Endothelial cell of umbilical vein (primary cell): ENCODE results near the gene SYNPR. TPM values are rescaled to one million over a fixed set of nuclear protein-coding genes. Genes with fewer than 3 reads are reported as not detected.

ENCODE experiments used
- BruUV-seq: library from RNA; stranded (reverse); fragments of 400-500 nt; replicated peaks from 2 replicates; lab custom pipeline; 2021; lab: Mats Ljungman, UMichigan
- CTCF ChIA-PET: fragments of 300-600, 350-600 bp; sonication (Branson Sonifier 250); formaldehyde crosslinking; loops from one replicate; lab custom pipeline; 2021; ENCODE audit warnings: antibody characterized with exemption, inconsistent platforms; lab: Charles Lee
- POLR2A ChIA-PET: fragments of 300-600, 350-600 bp; sonication (Branson Sonifier 250); formaldehyde crosslinking; loops from one replicate; lab custom pipeline; 2021; ENCODE audit warnings: antibody characterized with exemption, inconsistent platforms; lab: Charles Lee
- DNase-seq: peaks from one replicate; pipeline ENCODE4 v3.0.0-alpha.2; 2011; ENCODE audit warnings: low read depth, low spot score
- FAIRE-seq: peaks from 2 replicates; lab custom pipeline; 2011; peaks lifted over from hg19 to GRCh38; lab: Jason Lieb, UNC
- H2AFZ ChIP-seq: 2 replicates; pipeline ENCODE4 v1.6.0; 2012; ENCODE audit warnings: low read depth, low read length, control low read depth, inconsistent platforms
- H3K27ac ChIP-seq: 2 replicates; pipeline ENCODE4 v1.5.1; 2011; ENCODE audit warnings: low read depth, mild to moderate bottlenecking, control low read depth, low read length, moderate library complexity; ENCODE audit not compliant: insufficient read depth
- H3K27me3 ChIP-seq, 2 experiments: 2 replicates each; pipeline versions ENCODE4 v1.6.0 to v1.6.1; 2011; ENCODE audit warnings: low read length in 2 of 2, mixed read lengths in 1 of 2; ENCODE audit not compliant: control insufficient read depth in 2 of 2, insufficient read depth in 2 of 2
- H3K36me3 ChIP-seq, 2 experiments: 2 replicates in 1 of 2; 3 replicates in 1 of 2; pipeline ENCODE4 v1.5.1; 2011; ENCODE audit warnings: low read length in 2 of 2, mild to moderate bottlenecking in 1 of 2, moderate library complexity in 1 of 2; ENCODE audit not compliant: control insufficient read depth in 2 of 2, insufficient read depth in 2 of 2; ENCODE audit errors: extremely low read depth in 1 of 2
- H3K4me1 ChIP-seq: 3 replicates; pipeline ENCODE4 v1.5.1; 2011; ENCODE audit warnings: mild to moderate bottlenecking, low read length; ENCODE audit not compliant: control insufficient read depth, insufficient read depth; ENCODE audit errors: extremely low read depth
- H3K4me2 ChIP-seq: 2 replicates; pipeline ENCODE4 v1.6.1; 2011; ENCODE audit warnings: low read length, control low read depth, mixed read lengths; ENCODE audit not compliant: insufficient read depth
- H3K4me3 ChIP-seq, 3 experiments: fragments of 200-600 bp in 1 of 3; sonication (generic), shearing (Covaris generic) in 1 of 3; replicated peaks in 1 of 3; 2 replicates each; pipeline ENCODE4 v1.5.1; 2011 to 2016; ENCODE audit warnings: control low read depth in 3 of 3, low read length in 3 of 3, mild to moderate bottlenecking in 2 of 3, inconsistent platforms in 1 of 3, low read depth in 1 of 3, moderate library complexity in 1 of 3; ENCODE audit not compliant: insufficient read depth in 1 of 3
- H3K79me2 ChIP-seq: 2 replicates; pipeline ENCODE4 v1.6.0; 2012; ENCODE audit warnings: low read length, inconsistent platforms; ENCODE audit not compliant: control insufficient read depth, insufficient read depth
- H3K9ac ChIP-seq: replicated peaks from 2 replicates; pipeline ENCODE3; 2011; ENCODE audit warnings: low read length, control low read depth; ENCODE audit not compliant: insufficient read depth; ENCODE audit errors: extremely low read depth
- H3K9me1 ChIP-seq: replicated peaks from 3 replicates; pipeline ENCODE4 v1.6.0; 2011; ENCODE audit warnings: mild to moderate bottlenecking, low read length; ENCODE audit not compliant: control insufficient read depth, insufficient read depth; ENCODE audit errors: extremely low read depth
- H3K9me3 ChIP-seq: replicated peaks from 2 replicates; pipeline ENCODE4 v1.5.1; 2012; ENCODE audit warnings: low read length, inconsistent platforms; ENCODE audit not compliant: control insufficient read depth, insufficient read depth
- H4K20me1 ChIP-seq: replicated peaks from 2 replicates; pipeline ENCODE3; 2011; ENCODE audit warnings: mild to moderate bottlenecking, low read length; ENCODE audit not compliant: control insufficient read depth, insufficient read depth; ENCODE audit errors: extremely low read depth
- CTCF ChIP-seq, 2 donors: IDR thresholded peaks; 1 replicate in 1 of 2; 2 replicates in 1 of 2; pipeline ENCODE4 v1.5.1; 2011; ENCODE audit warnings: low read length in 2 of 2, mild to moderate bottlenecking in 2 of 2, moderate library complexity in 2 of 2, control low read depth in 1 of 2, inconsistent platforms in 1 of 2, low read depth in 1 of 2; ENCODE audit not compliant: insufficient read depth in 1 of 2; ENCODE audit errors: extremely low read depth in 1 of 2
- EZH2 ChIP-seq: IDR thresholded peaks from 2 replicates; pipeline ENCODE4 v1.6.1; 2012; ENCODE audit warnings: borderline replicate concordance, low read depth, mild to moderate bottlenecking, moderate library complexity, low read length, inconsistent platforms; ENCODE audit not compliant: severe bottlenecking
- FOS ChIP-seq: IDR thresholded peaks from 2 replicates; pipeline ENCODE4 v1.6.1; 2011; ENCODE audit warnings: mild to moderate bottlenecking, low read length, moderate library complexity, borderline replicate concordance; ENCODE audit not compliant: insufficient read depth
- JUN ChIP-seq: IDR thresholded peaks from 2 replicates; pipeline ENCODE4 v1.6.1; 2011; ENCODE audit warnings: borderline replicate concordance, low read depth; ENCODE audit not compliant: insufficient read length, insufficient read depth
- MYC ChIP-seq: IDR thresholded peaks from one replicate; pipeline ENCODE4 v1.6.1; 2011; ENCODE audit warnings: mild to moderate bottlenecking, low read depth, low read length
- POLR2A ChIP-seq: IDR thresholded peaks from 2 replicates; pipeline ENCODE4 v1.6.1; 2012; ENCODE audit warnings: low read depth, mild to moderate bottlenecking, control low read depth, low read length
- dilution Hi-C: fragments of 300-500 bp; cut with MboI; formaldehyde crosslinking; loops from one replicate; pipeline ENCODE4 v1.15.0; 2019; ENCODE audit warnings: low sequenced_read_pairs; ENCODE audit not compliant: extremely low pct_ligation_motif_present
- intact Hi-C: fragments of 100-400 bp; cut with micrococcal nuclease; formaldehyde crosslinking; loops from one replicate; pipeline ENCODE4 v1.10.0; 2022
- polyA plus RNA-seq, 4 experiments: library from polyadenylated mRNA; depleted of rRNA in 3 of 4; stranded (reverse) in 3 of 4; unstranded in 1 of 4; fragments of >200 nt; gene quantifications; 2 replicates each; pipeline versions ENCODE4 v1.2.1 to v1.2.3, GENCODE V29; 2011 to 2012; ENCODE audit warnings: missing spikeins in 1 of 4
- total RNA-seq: library from RNA; stranded (reverse); gene quantifications from 2 replicates; pipeline ENCODE4 v1.2.3, GENCODE V29; 2021
- TF ChIP-seq, protein P1 (sequence below): IDR thresholded peaks from 2 replicates; pipeline ENCODE4 v1.6.1; 2011; ENCODE audit not compliant: insufficient read depth, insufficient read length

The SYNPR gene
- total and polyA plus RNA-seq, 2 donors (not counting 3 experiments of a cell fraction or from before 2014, with no cell fraction given): not detected

- no peak overlapping the region for H3K4me2 ChIP-seq
- ChIA-PET POLR2A (no interaction called here), CTCF (no interaction called here)
- DNase-seq (no peak), FAIRE-seq (no peak)
- H3K27me3 ChIP-seq: no peaks in the 10 kb centered on the region
- no peak overlapping the region for H2AFZ ChIP-seq
- H3K27ac ChIP-seq: no peak overlapping the region
- no peaks in the 10 kb centered on the region for H3K4me1 ChIP-seq
- H3K79me2 ChIP-seq: no peaks in the 10 kb centered on the region
- no TSS peak for BruUV-seq
- H3K9me3 ChIP-seq: no peaks in the 10 kb centered on the region
- no peak overlapping the region for H3K4me3 ChIP-seq
- TF ChIP-seq FOS (no peak), EZH2 (no peak), MYC (no peak), POLR2A (no peak), JUN (no peak), CTCF (IDR thresholded peaks at IDR 0.05; ENCODE audit: extremely low read depth in 1 of 2, insufficient read depth in 1 of 2, low read depth in 1 of 2, low read length in 2 of 2) (no peak)
- TF ChIP-seq, protein P1, sequence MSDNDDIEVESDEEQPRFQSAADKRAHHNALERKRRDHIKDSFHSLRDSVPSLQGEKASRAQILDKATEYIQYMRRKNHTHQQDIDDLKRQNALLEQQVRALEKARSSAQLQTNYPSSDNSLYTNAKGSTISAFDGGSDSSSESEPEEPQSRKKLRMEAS: no peak
- H4K20me1 ChIP-seq: no peaks in the 10 kb centered on the region
- intact Hi-C loops (no loop called here), dilution Hi-C loops (no loop called here)
- H3K9me1 ChIP-seq: no peaks in the 10 kb centered on the region
- H3K9ac ChIP-seq: no peak overlapping the region
- H3K36me3 ChIP-seq: no peaks in the 10 kb centered on the region
Observed at GRCh38 chr3:63309768-63310167, 31.7 kb downstream of the SYNPR start.
